Keratinocyte (primary cell): ENCODE data around the gene SPRR2A. TPM values are rescaled to one million over a fixed set of nuclear protein-coding genes. Genes with fewer than 3 reads are reported as not detected.

Experiments used
- DNase-seq: peaks from one replicate; pipeline ENCODE4 v3.0.0-alpha.2; 2011; ENCODE audit warnings: low read depth, missing footprints, low spot score
- FAIRE-seq: peaks from 2 replicates; lab custom pipeline; 2011; peaks lifted over from hg19 to GRCh38; lab: Jason Lieb, UNC
- H2AFZ ChIP-seq: 2 replicates; pipeline ENCODE4 v1.6.0; 2012; ENCODE audit warnings: low read length, control low read depth, inconsistent platforms; ENCODE audit not compliant: control insufficient read depth
- H3K27ac ChIP-seq: 2 replicates; pipeline ENCODE4 v1.5.1; 2011; ENCODE audit warnings: low read length; ENCODE audit not compliant: control insufficient read depth, insufficient read depth
- H3K27me3 ChIP-seq: 3 replicates; pipeline ENCODE4 v1.6.0; 2011; ENCODE audit warnings: low read length; ENCODE audit not compliant: control insufficient read depth, insufficient read depth; ENCODE audit errors: extremely low read depth
- H3K36me3 ChIP-seq, 2 experiments: 2 replicates in 1 of 2; 3 replicates in 1 of 2; pipeline ENCODE4 v1.5.1; 2011; ENCODE audit warnings: low read length in 2 of 2, mild to moderate bottlenecking in 1 of 2; ENCODE audit not compliant: control insufficient read depth in 2 of 2, insufficient read depth in 2 of 2; ENCODE audit errors: extremely low read depth in 1 of 2
- H3K4me1 ChIP-seq: 3 replicates; pipeline ENCODE4 v1.5.1; 2011; ENCODE audit warnings: low read length; ENCODE audit not compliant: control insufficient read depth, insufficient read depth; ENCODE audit errors: extremely low read depth
- H3K4me2 ChIP-seq: 3 replicates; pipeline ENCODE4 v1.6.0; 2011; ENCODE audit warnings: low read depth, low read length; ENCODE audit not compliant: control insufficient read depth, insufficient read depth; ENCODE audit errors: extremely low read depth
- H3K4me3 ChIP-seq, 3 experiments: fragments of 200-600 bp in 1 of 3; sonication (generic) in 1 of 3; 2 replicates in 2 of 3; 3 replicates in 1 of 3; pipeline ENCODE4 v1.5.1; 2011 to 2016; ENCODE audit warnings: low read length in 3 of 3, mild to moderate bottlenecking in 3 of 3, control low read depth in 2 of 3, inconsistent platforms in 1 of 3, low read depth in 1 of 3, mixed read lengths in 1 of 3, mixed run types in 1 of 3, moderate library complexity in 1 of 3; ENCODE audit not compliant: control insufficient read depth in 2 of 3, insufficient read depth in 2 of 3; ENCODE audit errors: extremely low read depth in 1 of 3
- H3K79me2 ChIP-seq: 2 replicates; pipeline ENCODE4 v1.6.0; 2012; ENCODE audit warnings: low read length; ENCODE audit not compliant: control insufficient read depth, insufficient read depth
- H3K9ac ChIP-seq: 3 replicates; pipeline ENCODE4 v1.6.0; 2011; ENCODE audit warnings: low read length; ENCODE audit not compliant: control insufficient read depth, insufficient read depth; ENCODE audit errors: extremely low read depth
- H3K9me1 ChIP-seq: 3 replicates; pipeline ENCODE4 v1.6.0; 2011; ENCODE audit warnings: low read length; ENCODE audit not compliant: control insufficient read depth, insufficient read depth; ENCODE audit errors: extremely low read depth
- H3K9me3 ChIP-seq: 2 replicates; pipeline ENCODE4 v1.5.1; 2012; ENCODE audit warnings: low read depth, low read length; ENCODE audit not compliant: control insufficient read depth
- H4K20me1 ChIP-seq: 3 replicates; pipeline ENCODE4 v1.6.0; 2011; ENCODE audit warnings: low read length; ENCODE audit not compliant: control insufficient read depth, insufficient read depth; ENCODE audit errors: extremely low read depth
- CTCF ChIP-seq, 3 experiments: IDR thresholded peaks in 1 of 3; conservative IDR thresholded peaks in 1 of 3; optimal IDR thresholded peaks in 1 of 3; 2 replicates in 2 of 3; 3 replicates in 1 of 3; pipeline versions ENCODE3 to v1.5.1; 2011; ENCODE audit warnings: low read length in 3 of 3, mild to moderate bottlenecking in 3 of 3, moderate library complexity in 2 of 3, control low read depth in 1 of 3, inconsistent platforms in 1 of 3; ENCODE audit not compliant: insufficient read depth in 2 of 3; ENCODE audit errors: extremely low read depth in 1 of 3
- EZH2 ChIP-seq: IDR thresholded peaks from one replicate; pipeline ENCODE4 v1.6.1; 2012; ENCODE audit warnings: inconsistent platforms, mild to moderate bottlenecking, low read length, moderate library complexity
- dilution Hi-C: fragments of 300-500 bp; cut with MboI; formaldehyde crosslinking; loops from one replicate; pipeline ENCODE4 v1.7.0; 2020; ENCODE audit warnings: low sequenced_read_pairs; ENCODE audit not compliant: extremely low pct_ligation_motif_present
- polyA plus RNA-seq, 5 experiments: library from polyadenylated mRNA; depleted of rRNA in 3 of 5; stranded (reverse) in 3 of 5; stranded (forward) in 1 of 5; unstranded in 1 of 5; fragments of >200 nt; gene quantifications; 1 replicate in 1 of 5; 2 replicates in 3 of 5; 3 replicates in 1 of 5; pipeline versions ENCODE4 v1.2.1 to v1.2.3, GENCODE V29; 2011 to 2012; ENCODE audit warnings: missing spikeins in 2 of 5, low read depth in 1 of 5, low replicate concordance in 1 of 5

Gene SPRR2A
- polyA plus RNA-seq, 1 donor (not counting 4 experiments of a cell fraction or from before 2014, with no cell fraction given): 5.5 TPM

- Histone ChIP-seq H3K9ac (no peak overlapping the region), H2AFZ (no peak overlapping the region), H4K20me1 (no peaks in the 10 kb centered on the region), H3K4me1 (peaks cover 9% of the 10 kb centered on the region), H3K79me2 (no peaks in the 10 kb centered on the region), H3K4me2 (peak overlapping the region; percentile 3), H3K9me3 (no peaks in the 10 kb centered on the region), H3K27ac (peak overlapping the region; percentile 51), H3K27me3 (no peaks in the 10 kb centered on the region), H3K36me3 (no peaks in the 10 kb centered on the region), H3K9me1 (no peaks in the 10 kb centered on the region), H3K4me3 (no peak overlapping the region)
- DNase-seq: no peak
- FAIRE-seq: peak; percentile 75
- dilution Hi-C loops: no loop called here
- TF ChIP-seq CTCF (optimal IDR thresholded peaks at IDR 0.05 in 1 of 3, IDR thresholded peaks at IDR 0.05 in 1 of 3, conservative IDR thresholded peaks at IDR 0.05 in 1 of 3; ENCODE audit: extremely low read depth in 1 of 3, insufficient read depth in 2 of 3, low read length in 3 of 3) (no peak), EZH2 (no peak)
Measured at GRCh38 chr1:153081736-153082135, 24.4 kb upstream of the SPRR2A start.

- Histone ChIP-seq H3K27ac (no peak overlapping the region), H2AFZ (no peak overlapping the region), H3K9ac (no peak overlapping the region), H3K9me1 (no peaks in the 10 kb centered on the region), H3K4me2 (no peak overlapping the region), H3K27me3 (no peaks in the 10 kb centered on the region), H3K36me3 (no peaks in the 10 kb centered on the region), H3K4me1 (no peaks in the 10 kb centered on the region), H3K4me3 (no peak overlapping the region), H3K79me2 (no peaks in the 10 kb centered on the region), H4K20me1 (no peaks in the 10 kb centered on the region), H3K9me3 (no peaks in the 10 kb centered on the region)
- dilution Hi-C loops: no loop called here
- DNase-seq (no peak), FAIRE-seq (peak; percentile 53)
- no peak for TF ChIP-seq EZH2
- no peak for TF ChIP-seq CTCF (optimal IDR thresholded peaks at IDR 0.05 in 1 of 3, IDR thresholded peaks at IDR 0.05 in 1 of 3, conservative IDR thresholded peaks at IDR 0.05 in 1 of 3; ENCODE audit: extremely low read depth in 1 of 3, insufficient read depth in 2 of 3, low read length in 3 of 3)
Measured at GRCh38 chr1:153072806-153073726, 15.8 kb upstream of the SPRR2A start.
